GM23248 (cell line): ENCODE results near the gene RAB27B. TPM values are rescaled to one million over a fixed set of nuclear protein-coding genes. Genes with fewer than 3 reads are reported as not detected.
"Not testable (repeated sequence)": the region's sequence is repeated elsewhere in the genome, so short reads cannot be mapped to it uniquely, and the experiment has no call there.

Experiments used
- DNase-seq: peaks from one replicate; pipeline ENCODE4 v3.0.0-alpha.2; 2015
- H2AFZ ChIP-seq: fragments of 200-600 bp; sonication (generic); 2 replicates; pipeline ENCODE4 v1.6.1; 2016; ENCODE audit warnings: antibody characterized with exemption
- H3F3A ChIP-seq: fragments of 200-600 bp; sonication (generic); 2 replicates; pipeline ENCODE4 v1.6.1; 2016; ENCODE audit warnings: mild to moderate bottlenecking, antibody characterized with exemption, mixed run types; ENCODE audit not compliant: insufficient read depth
- H3K27ac ChIP-seq: fragments of 200-600 bp; sonication (generic); 2 replicates; pipeline ENCODE4 v1.5.1; 2016; ENCODE audit warnings: mild to moderate bottlenecking
- H3K27me3 ChIP-seq: fragments of 200-600 bp; sonication (generic); replicated peaks from 2 replicates; pipeline ENCODE4 v1.6.1; 2016; ENCODE audit warnings: mild to moderate bottlenecking; ENCODE audit not compliant: insufficient read depth
- H3K36me3 ChIP-seq: fragments of 200-600 bp; sonication (generic); 2 replicates; pipeline ENCODE4 v1.6.1; 2016; ENCODE audit warnings: low read depth, mild to moderate bottlenecking
- H3K4me1 ChIP-seq: fragments of 200-600 bp; sonication (generic); 2 replicates; pipeline ENCODE4 v1.6.1; 2016; ENCODE audit warnings: mild to moderate bottlenecking; ENCODE audit not compliant: insufficient read depth
- H3K4me2 ChIP-seq: fragments of 200-600 bp; sonication (generic); one replicate; pipeline ENCODE4 v1.6.1; 2016; ENCODE audit warnings: mild to moderate bottlenecking; ENCODE audit not compliant: unreplicated experiment
- H3K4me3 ChIP-seq: fragments of 200-600 bp; sonication (generic); 2 replicates; pipeline ENCODE4 v1.5.1; 2016; ENCODE audit warnings: mild to moderate bottlenecking
- H3K79me2 ChIP-seq: fragments of 200-600 bp; sonication (generic); 2 replicates; pipeline ENCODE4 v1.6.1; 2016; ENCODE audit warnings: mild to moderate bottlenecking; ENCODE audit not compliant: insufficient read depth
- H3K9ac ChIP-seq: fragments of 200-600 bp; sonication (generic); 2 replicates; pipeline ENCODE4 v1.6.1; 2016; ENCODE audit warnings: mild to moderate bottlenecking
- H3K9me2 ChIP-seq: fragments of 200-600 bp; sonication (generic); 2 replicates; pipeline ENCODE4 v1.6.1; 2016; ENCODE audit warnings: mixed run types, mild to moderate bottlenecking, moderate library complexity; ENCODE audit not compliant: insufficient read depth
- H3K9me3 ChIP-seq: fragments of 200-600 bp; sonication (generic); one replicate; pipeline ENCODE4 v1.6.1; 2017; ENCODE audit warnings: low read depth
- H4K20me1 ChIP-seq: fragments of 200-600 bp; sonication (generic); 2 replicates; pipeline ENCODE4 v1.6.0; 2016; ENCODE audit not compliant: insufficient read depth
- EZH2 ChIP-seq: fragments of 200-600 bp; sonication (generic); IDR thresholded peaks from 2 replicates; pipeline ENCODE4 v1.6.1; 2018; ENCODE audit warnings: antibody characterized with exemption, mild to moderate bottlenecking; ENCODE audit not compliant: insufficient read depth, poor library complexity, severe bottlenecking
- EZH2phosphoT487 ChIP-seq: fragments of 200-600 bp; sonication (generic); IDR thresholded peaks from 2 replicates; pipeline ENCODE4 v1.6.1; 2018; ENCODE audit warnings: antibody characterized with exemption, moderate library complexity, mild to moderate bottlenecking, low read depth; ENCODE audit not compliant: insufficient read depth
- WGBS, 2 experiments: methylation state at CpG; one replicate each; pipeline ENCODE4 v1.1.6; 2015 to 2017; ENCODE audit warnings: low lambda C conversion rate in 2 of 2, low coverage in 1 of 2; ENCODE audit errors: missing lambda C conversion rate in 2 of 2; 5-methylcytosine and 5-hydroxymethylcytosine counted together
- in situ Hi-C: fragments of 300-500 bp; cut with MboI; formaldehyde crosslinking; loops from 2 replicates; pipeline ENCODE4 v1.15.0; 2020
- polyA plus RNA-seq: library from polyadenylated mRNA; unstranded; fragments of >200 nt; fragmentation: Nextera tagmentation; extraction: Ambion mirVana; gene quantifications from 2 replicates; pipeline ENCODE4 v1.2.1, GENCODE V29; 2016
- total RNA-seq: library from RNA; depleted of rRNA; stranded (reverse); fragments of >200 nt; shearing (Covaris generic); gene quantifications from 2 replicates; pipeline ENCODE4 v1.2.3, GENCODE V29; 2014

RAB27B gene
- total and polyA plus RNA-seq, 2 experiments from 2014 or later = 0.45 to 0.54 TPM

GRCh38 chr18:54812885-54813284, 15.4 kb upstream of the RAB27B start:
- H3K9me2 ChIP-seq = no peaks in the 10 kb centered on the region

GRCh38 chr18:54813305-54813704, 15.0 kb upstream of the RAB27B start:
- in situ Hi-C loops = no loop called here
- no peak for DNase-seq
- H3K9me2 ChIP-seq = no peaks in the 10 kb centered on the region
- no peaks in the 10 kb centered on the region for H3K27me3 ChIP-seq
- H4K20me1 ChIP-seq = no peaks in the 10 kb centered on the region
- no peaks in the 10 kb centered on the region for H3K79me2 ChIP-seq
- H3K4me3 ChIP-seq = no peak overlapping the region
- H3F3A ChIP-seq = no peaks in the 10 kb centered on the region
- WGBS, 2 experiments = 88 to 94% methylated on average over 1 of the region's 1 CpG
- TF ChIP-seq EZH2phosphoT487 = no peak
- TF ChIP-seq EZH2 = no peak
- H2AFZ ChIP-seq = no peak overlapping the region
- H3K4me1 ChIP-seq = no peaks in the 10 kb centered on the region
- H3K9ac ChIP-seq = no peak overlapping the region
- H3K27ac ChIP-seq = no peak overlapping the region
- H3K9me3 ChIP-seq = no peaks in the 10 kb centered on the region
- H3K4me2 ChIP-seq = no peak overlapping the region
- H3K36me3 ChIP-seq = no peaks in the 10 kb centered on the region

More at GRCh38 chr18:54812885-54813284, 15.4 kb upstream of the RAB27B start:
- H3K4me2 ChIP-seq = no peak overlapping the region
- WGBS, 2 experiments = 91 to 92% methylated on average over 2 of the region's 2 CpGs
- H3K27me3 ChIP-seq = no peaks in the 10 kb centered on the region
- no peaks in the 10 kb centered on the region for H3K9me3 ChIP-seq
- no peaks in the 10 kb centered on the region for H3K4me1 ChIP-seq
- TF ChIP-seq EZH2phosphoT487 (no peak), EZH2 (no peak)
- no peaks in the 10 kb centered on the region for H3K36me3 ChIP-seq
- no peaks in the 10 kb centered on the region for H4K20me1 ChIP-seq
- in situ Hi-C loops = no loop called here
- no peak for DNase-seq
- H3K4me3 ChIP-seq = no peak overlapping the region
- H2AFZ ChIP-seq = no peak overlapping the region
- H3K79me2 ChIP-seq = no peaks in the 10 kb centered on the region
- no peak overlapping the region for H3K27ac ChIP-seq
- H3F3A ChIP-seq = no peaks in the 10 kb centered on the region
- H3K9ac ChIP-seq = no peak overlapping the region

- Histone ChIP-seq H3K9ac (no peak overlapping the region), H4K20me1 (no peaks in the 10 kb centered on the region), H3F3A (no peaks in the 10 kb centered on the region), H3K9me3 (no peaks in the 10 kb centered on the region), H3K79me2 (no peaks in the 10 kb centered on the region), H3K27me3 (no peaks in the 10 kb centered on the region), H3K9me2 (no peaks in the 10 kb centered on the region), H3K27ac (no peak overlapping the region), H3K4me3 (no peak overlapping the region), H3K4me1 (no peaks in the 10 kb centered on the region), H2AFZ (no peak overlapping the region), H3K36me3 (no peaks in the 10 kb centered on the region), H3K4me2 (no peak overlapping the region)
- WGBS, 2 experiments = 3 to 10% methylated on average over 1 of the region's 1 CpG
- in situ Hi-C loops = no loop called here
- no peak for DNase-seq
- TF ChIP-seq EZH2phosphoT487 (no peak), EZH2 (no peak)
Measured at GRCh38 chr18:54813977-54814565, 14.2 kb upstream of the RAB27B start.

GRCh38 chr18:54815086-54815485, 13.2 kb upstream of the RAB27B start:
- no peaks in the 10 kb centered on the region for H4K20me1 ChIP-seq

GRCh38 chr18:54820785-54821275, 7.4 kb upstream of the RAB27B start:
- H3K9me2 ChIP-seq, H3K36me3 ChIP-seq, H3K79me2 ChIP-seq, H3K4me3 ChIP-seq, H3K4me2 ChIP-seq, H3K9me3 ChIP-seq, in situ Hi-C loops, H3K27me3 ChIP-seq, H3K27ac ChIP-seq, H3K9ac ChIP-seq, DNase-seq, H2AFZ ChIP-seq, H4K20me1 ChIP-seq: not testable (repeated sequence)
- Histone ChIP-seq H3K4me1 (peaks cover 22% of the 10 kb centered on the region), H3F3A (peaks cover 12% of the 10 kb centered on the region)
- WGBS, 2 experiments = 91 to 96% methylated on average over 2 of the region's 2 CpGs

More at GRCh38 chr18:54815086-54815485, 13.2 kb upstream of the RAB27B start:
- Histone ChIP-seq H3K79me2 (no peaks in the 10 kb centered on the region), H3K4me1 (no peaks in the 10 kb centered on the region), H3K36me3 (no peaks in the 10 kb centered on the region), H3K27me3 (no peaks in the 10 kb centered on the region), H2AFZ (no peak overlapping the region), H3K4me3 (no peak overlapping the region), H3K9ac (no peak overlapping the region), H3K9me3 (no peaks in the 10 kb centered on the region), H3K27ac (no peak overlapping the region), H3K4me2 (no peak overlapping the region), H3F3A (no peaks in the 10 kb centered on the region), H3K9me2 (no peaks in the 10 kb centered on the region)
- WGBS, 2 experiments = 61 to 74% methylated on average over 2 of the region's 2 CpGs
- in situ Hi-C loops = no loop called here
- no peak for DNase-seq
- TF ChIP-seq EZH2phosphoT487 = no peak
- TF ChIP-seq EZH2 = no peak
